GM18502 (cell line): ENCODE results near the gene HNRNPU.

Experiments used
- ATAC-seq: cut with Tn5 transposase; IDR thresholded peaks from one replicate; pipeline ENCODE4 v1.9.1; 2021; ENCODE audit warnings: mild to moderate bottlenecking; ENCODE audit not compliant: unreplicated experiment, poor library complexity

The HNRNPU gene

DNA sequence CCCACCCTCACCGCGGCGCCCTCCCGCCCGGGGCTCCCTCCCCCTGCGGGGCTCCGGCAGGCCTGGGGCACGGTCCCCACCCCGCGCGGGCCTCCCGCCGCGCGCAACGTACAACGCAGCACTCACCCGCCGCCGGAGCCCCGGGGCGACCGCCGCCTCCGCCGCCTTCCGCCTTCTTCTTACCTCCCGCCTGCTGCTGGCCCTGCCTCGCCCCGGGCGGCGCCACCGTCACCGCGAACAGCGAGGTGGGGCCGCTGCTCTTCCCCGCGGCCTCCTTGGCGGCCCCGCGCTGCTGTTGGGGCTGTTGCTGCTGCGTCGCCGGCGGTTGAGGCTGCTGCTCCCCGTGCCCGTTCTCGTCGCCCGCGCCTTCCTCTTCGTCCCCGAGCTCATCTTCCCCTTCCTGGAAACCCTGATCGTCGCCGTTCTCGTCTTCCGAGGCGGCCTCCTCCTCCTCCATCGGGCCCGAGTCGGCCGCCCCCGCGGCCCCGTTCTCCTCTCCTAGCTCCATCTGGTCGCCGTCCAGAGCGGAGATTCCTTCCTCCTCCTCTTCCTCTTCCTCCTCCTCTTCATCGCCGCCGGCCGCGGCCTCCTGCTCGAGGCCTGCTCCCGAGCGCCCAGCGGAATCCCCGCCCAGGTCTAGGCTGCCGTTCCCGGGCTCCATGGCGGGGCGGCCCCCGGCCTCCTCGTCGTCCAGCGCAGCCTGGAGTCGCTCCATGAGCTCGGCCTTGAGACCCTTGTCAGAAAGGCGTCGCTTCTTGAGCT, 671 bp downstream of the HNRNPU start:
- peak; percentile 6 for ATAC-seq

DNA sequence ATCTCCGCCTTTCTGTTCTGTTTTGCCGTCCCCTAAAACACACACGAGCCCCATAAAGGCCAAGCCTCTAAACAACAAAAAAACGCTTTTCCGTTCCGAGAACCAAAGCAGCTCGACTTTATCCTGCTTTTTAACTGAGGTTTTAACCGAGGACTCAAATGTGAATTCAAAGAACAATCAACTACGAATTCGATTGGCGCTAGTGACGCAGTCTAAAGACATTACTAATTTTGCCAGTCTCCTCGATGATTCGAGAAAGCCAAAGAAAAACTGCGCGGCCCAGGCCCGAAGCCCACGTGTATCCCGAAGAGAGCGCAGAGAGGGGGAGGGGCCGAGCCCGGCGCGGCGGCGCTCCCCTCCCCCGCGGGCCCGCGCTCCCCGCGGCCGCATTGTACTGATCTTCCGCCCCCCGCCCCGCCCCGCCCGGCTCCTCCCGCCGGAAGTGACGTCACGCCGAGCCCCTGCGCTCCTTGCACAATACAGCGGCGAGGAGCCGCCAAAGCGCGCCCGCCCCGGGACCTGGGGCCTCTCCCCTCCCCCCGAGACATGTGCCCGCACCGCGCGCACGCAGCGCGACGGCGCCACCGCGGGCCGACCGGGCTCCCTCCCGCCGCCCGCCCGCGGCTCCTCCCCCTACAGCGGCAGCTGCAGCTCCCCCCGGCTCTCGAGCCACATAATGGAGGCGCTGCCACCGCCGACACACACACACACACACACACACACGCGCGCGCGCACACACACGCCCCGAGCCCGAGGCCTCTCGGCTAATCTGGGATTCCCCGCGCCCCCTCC, 1.4 kb downstream of the HNRNPU start:
- ATAC-seq, result peak; percentile 59

DNA sequence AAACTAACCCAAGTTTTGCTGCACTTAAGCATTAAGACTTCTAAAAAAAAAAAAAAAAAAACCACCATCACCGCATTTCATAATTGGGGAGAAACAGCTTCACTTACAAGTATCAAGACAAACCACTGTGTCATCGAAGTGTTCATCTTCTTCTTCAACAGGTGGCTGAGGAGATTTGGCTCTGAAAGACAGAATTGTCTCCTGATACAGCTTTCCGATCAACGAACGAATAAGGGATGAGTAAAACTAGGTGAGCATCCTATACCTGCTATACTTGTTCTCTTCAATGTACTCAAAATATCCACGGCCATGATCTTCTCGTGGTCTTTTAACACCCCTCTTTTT, 2.0 kb downstream of the HNRNPU start:
- ATAC-seq, result no peak

DNA sequence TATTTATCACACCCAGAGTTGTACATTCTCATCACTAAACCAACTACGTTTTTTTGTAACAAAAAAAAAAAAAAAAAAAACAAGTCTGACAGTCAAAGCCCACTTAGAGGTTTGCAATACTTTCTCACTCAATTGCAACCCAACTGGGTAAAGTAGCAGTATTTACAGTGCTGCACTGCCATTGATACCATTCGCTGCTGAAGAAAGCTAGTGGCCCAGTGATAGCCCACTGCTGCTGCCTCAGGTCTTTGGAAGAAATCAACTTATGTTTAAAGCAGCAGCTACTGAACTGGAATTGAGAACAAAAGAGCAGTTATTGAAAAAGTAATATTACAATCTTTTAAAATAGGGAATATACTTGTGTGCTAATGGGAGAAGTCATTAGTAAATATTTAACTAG, 2.7 kb downstream of the HNRNPU start:
- no peak for ATAC-seq

DNA sequence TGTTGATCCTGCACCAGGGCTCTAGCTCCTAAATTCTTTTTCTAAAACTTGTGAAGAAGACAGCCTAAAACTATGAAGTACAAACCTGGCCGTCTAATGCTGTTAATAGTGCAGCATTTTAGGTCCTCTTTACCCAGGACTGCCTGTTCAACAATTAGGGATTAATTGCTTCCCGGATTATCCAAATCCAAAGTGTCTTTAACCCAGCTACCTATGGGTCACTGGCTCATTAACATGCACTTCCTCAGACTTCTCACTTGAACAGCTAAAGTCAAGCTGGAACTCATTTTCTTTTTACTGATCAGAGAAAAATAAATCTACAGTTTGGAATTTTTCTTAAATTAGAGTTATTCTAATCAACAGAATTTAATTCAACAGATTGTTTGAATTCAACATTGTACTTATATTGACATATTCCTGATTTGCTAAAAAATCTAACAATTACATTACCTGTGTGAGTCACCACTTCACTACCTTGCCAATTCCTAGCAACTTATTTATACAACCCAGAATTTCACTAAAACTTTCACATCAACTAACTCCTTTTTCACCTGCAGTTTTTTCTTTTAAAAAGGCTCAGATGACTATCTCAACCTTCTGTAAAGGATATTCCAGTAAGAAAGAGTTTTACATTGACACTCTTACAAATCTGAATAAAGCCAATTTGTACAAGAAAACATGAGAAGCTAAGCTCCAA, 3.3 kb downstream of the HNRNPU start:
- no peak for ATAC-seq

DNA sequence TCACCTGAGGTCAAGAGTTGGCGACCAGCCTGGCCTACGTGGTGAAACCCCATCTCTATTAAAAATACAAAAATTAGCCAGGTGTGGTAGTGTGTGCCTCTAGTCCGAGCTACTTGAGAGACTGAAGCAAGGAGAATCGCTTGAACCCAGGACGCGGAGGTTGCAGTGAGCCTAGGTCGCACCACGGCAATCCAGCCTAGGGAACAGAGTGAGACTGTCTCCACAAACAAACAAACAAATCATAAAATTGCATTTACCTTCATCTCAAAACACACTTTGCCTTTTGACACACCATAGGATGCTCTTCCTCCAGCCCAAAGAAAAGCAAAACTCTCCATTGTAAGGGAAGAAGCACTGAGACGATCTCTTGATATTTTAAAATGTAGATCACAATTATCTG, 4.3 kb downstream of the HNRNPU start:
- no peak for ATAC-seq

DNA sequence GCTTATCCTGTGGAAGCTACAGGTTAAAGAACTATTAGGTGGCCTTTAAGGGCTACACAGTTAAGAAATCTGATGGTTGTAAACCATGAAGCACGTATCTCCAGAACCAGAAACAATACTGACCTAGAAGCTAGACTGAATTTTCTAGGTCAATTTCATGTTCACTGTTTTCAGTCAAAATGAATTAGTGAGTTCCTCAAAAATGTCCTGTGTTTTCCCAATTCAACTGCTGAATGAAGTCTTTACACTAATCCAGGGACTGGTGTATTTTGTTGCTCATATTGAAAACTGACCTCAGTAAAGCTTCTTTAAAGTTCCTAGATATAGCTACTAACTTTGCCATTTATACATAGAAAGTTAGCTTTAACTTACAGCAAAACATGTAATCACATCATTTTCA, 6.0 kb downstream of the HNRNPU start:
- no peak for ATAC-seq

DNA sequence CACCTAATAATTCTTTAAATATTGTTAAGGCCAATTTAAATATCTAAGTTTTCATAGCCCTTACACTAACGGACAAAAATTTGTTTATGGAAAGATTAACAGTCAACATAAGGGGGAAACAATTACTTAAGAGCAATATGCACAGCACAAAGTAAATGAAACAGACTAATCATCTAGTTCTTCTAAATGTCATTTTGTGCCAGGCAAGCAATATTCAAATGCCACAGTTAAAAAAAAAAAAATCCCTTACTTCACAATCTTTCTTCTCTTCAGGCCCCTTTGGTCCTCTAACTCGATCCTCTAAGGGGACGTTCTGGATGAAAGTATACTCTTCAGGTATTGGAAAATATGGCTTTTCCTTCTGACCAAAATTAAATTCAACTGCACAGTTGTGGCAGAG, 6.6 kb downstream of the HNRNPU start:
- no peak for ATAC-seq

DNA sequence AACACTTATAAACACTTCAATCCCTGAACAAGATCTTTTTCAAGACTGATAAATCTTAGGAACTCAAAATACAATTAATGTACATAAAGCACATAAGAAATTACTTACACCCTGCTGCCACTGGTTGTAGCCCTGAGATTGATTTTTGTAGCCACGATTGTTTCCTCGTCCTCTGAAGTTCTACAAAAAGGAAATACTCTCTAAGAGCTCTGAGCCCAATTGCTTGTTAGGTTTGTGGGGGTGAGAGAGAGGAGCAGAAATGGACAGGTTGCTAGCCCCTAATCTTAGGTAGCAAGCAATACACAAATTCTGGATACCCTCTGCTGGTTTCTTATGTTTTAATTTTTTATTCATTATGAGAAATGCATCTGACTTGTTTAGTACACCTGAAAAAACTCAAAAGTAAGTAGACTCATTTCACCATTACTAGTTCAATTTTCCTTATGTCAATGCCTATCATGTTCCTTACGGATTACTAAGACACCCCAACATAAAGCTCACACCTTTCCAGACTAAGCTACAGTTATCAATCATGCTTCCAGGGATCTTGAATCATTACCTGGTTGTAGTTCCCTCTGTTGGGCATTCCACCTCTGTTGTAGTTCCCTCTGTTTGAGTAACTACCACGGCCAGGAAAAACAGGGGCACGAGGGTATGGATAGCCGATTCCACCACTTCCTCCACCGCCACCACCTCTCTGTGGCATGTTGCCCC, 9.3 kb downstream of the HNRNPU start:
- ATAC-seq, result no peak

DNA sequence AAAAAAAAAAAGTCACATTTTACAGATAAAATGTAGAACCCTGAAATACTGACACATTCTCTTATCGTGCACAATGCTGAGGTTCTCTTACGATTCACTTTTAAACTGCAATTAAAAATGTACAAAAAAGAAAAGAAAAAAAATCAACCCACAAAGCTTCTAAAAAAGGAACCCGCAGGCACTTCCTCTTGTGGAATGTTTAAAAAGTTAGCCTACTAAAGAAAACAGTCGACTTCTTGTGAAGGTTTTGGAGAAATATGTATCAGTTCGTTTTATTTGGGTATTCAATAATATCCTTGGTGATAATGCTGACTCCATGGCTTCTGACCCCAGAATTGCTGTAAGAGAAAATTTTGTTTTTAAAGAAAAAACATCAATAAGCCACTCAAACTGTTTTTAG, 10.2 kb downstream of the HNRNPU start:
- no peak for ATAC-seq

DNA sequence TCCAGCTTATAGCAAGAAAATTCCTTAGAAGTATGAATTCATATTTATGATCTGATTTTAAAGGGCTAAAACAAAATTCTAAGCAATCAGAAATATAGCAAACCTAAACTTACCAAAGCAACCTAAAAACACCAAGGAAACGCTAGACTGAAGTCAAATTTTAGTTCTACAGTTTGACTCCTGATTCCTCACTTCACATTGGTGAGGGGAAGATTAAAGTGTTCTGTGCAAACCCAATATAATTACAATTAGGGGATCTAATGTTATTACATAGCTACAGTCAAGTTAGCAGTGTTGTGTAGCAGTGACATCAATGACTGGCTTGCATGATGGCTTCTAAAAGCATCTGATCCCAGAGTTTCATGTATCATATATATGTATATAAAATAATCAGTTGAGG, 11.6 kb downstream of the HNRNPU start:
- ATAC-seq, result no peak

DNA sequence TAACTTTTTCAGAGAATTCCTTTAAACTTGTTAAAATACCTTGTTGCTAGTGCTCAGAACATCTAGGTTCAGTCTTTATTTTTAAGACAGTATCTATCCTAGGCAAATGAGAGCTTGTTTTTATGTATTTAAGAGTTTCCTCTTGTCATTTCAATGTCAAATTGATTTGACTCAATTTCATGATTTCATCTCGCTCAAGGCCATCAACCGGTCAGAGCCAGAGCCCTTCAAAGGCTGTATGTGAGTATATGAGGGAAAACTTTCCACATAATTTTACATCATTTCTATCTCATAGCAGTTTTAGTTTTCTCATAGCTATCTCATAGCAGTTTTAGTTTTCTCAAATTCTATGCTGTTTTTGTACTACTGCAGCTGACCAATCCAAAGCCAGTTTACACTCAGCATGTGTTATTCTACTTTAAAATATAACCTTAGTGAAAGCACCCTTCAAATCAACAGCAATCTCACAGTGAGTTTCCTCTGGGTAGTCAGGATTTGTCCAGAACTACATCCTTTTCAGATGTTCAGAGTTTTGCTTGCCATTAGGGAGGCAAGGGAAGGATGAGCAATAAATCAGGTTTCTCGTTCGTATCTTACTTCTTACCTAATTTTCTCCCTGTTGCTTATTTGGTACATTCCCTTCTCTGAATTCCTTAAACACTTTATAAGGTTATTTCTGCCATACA, 12.7 kb downstream of the HNRNPU start:
- ATAC-seq, result no peak

DNA sequence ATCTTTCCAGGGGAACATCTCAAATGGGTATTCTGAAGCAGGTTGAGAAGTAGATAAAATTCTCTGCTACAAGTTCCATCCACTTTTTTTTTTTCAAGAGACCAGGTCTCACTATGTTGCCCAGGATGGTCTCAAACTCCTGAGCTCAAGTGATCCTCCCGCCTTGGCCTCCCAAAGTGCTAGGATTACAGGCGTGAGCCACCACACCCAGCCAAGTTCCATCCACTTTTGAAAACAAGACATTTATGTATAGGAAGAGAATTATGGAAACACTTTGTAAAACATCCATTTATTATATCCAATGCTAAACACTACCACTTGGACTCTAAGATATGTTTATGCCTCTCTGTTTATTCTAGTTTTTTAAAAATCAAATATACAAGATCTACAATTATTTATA, 13.4 kb downstream of the HNRNPU start:
- no peak for ATAC-seq

DNA sequence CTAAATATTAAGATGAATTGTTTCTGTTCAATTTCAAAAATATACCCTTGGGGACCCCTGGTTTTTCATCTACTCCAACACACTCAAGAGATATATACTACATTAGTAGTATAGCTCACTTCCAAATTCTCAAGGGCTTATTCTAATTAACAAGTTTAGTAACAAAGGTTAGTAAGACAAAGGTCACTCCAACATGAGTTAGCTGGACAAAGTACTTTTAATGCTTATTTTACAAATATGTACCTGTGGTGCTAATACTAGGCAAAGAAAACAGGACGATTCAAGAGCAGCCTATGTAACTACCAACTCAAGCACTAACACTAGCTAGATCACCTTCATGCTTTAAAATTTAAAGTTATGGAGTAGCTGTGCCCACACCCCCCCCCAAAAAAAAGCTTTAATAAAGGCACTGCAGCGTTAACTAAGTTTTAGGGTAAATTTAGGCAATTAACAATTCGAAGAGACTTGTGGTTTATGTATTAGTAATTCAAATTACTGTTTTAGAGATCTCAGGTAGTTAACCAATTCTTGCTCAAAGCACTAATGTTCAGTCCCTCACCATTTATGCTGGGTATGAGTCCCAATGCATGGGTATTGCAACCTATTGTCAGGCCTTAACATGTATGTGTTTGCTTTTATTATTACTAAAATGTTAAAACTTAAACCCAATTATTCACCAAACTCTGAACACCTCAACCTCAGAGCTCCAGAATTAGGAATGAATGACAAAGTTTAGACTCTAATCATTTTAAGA, 14.1 kb downstream of the HNRNPU start:
- no peak for ATAC-seq

DNA sequence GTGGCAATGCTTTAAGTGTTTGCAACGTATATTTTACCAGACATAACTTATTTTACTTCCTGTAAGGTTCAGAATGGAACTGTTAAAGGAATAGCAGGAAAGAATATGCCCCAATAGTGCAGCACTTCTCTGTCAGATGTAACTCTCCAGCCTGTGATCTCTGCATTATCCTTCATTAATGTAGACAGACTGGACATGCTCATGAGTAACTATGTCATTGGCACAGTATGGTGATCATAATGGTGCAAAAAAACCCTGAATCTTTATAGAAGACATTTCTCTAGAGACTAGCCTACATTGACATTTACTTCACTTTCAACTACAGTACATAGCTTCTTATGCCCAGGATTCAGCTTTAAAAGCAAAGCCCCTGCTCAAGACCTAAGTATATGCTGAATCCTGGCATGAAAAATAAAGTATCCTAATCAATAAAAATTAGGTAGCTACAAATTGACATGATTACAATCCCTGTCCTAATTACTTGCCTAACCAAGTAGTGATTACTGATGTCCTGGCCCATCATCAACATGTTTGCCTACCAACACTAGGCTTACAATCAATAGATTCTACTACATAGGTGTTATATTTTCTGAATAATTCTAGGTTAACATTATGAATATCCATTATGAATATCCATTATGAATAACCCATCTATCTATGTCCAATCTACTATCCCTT, 15.0 kb downstream of the HNRNPU start:
- ATAC-seq, result no peak

DNA sequence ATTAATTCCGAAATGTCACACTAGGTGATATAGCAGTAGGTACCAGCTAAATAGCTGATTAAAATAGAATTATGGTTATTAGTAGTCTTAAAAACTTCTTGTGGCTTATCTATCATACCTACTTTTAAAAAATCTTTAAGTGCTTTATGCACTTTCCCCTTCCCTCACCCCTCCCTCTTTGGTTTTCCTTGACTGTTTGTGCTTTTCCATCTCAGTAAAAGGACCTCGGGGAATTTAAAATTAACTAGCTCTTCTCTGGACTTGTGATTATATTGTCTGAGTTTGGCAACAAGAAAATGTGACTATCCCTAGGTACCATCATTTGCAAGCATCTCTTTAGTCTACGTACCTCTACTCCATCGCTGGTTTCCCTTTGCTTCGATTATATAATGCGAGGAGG, 17.7 kb downstream of the HNRNPU start:
- no peak for ATAC-seq

DNA sequence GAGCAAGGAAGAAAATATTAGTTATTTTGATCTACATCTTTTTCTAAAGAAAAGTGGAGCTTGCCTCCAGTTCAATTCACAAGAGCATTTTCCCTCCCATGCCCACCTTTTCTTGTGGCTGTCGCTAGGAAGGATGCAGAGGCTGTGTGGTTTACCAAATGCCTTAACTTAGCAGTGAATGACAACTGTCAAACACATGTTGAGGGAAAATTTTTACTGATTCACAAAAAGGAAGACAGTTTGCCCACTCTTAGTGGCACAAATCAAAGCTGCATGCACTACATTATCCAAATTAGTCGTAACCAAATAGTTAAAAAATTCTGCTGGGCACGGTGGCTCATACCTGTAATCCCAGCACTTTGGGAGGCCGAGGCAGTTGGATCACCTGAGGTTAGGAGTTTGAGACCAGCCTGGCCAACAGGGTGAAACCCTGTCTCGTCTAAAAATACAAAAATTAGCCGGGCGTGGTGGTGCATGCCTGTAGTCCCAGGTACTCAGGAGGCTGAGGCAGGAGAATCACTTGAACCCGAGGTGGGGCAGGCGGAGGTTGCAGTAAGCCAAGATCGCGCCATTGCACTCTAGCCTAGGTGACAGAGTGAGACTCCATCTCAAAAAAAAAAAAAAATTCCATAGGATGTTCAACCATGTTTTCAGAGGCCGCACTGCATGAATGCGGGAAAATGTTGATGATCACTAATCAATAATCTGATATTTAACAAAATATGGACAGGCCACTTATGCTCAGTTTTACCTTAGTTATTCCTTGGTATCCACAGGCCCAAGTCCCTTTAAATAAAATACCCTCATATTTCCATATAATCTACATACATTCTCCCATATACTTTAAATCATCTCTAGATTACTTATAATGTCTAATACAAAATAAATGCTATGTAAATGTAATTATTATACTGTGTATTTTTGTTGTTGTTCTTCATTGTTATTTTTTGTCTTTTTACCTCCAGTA, 19.9 kb downstream of the HNRNPU start:
- no peak for ATAC-seq
